Immature natural killer cell (primary cell): Measurements from ENCODE around the gene PLCB2. TPM values are rescaled to one million over a fixed set of nuclear protein-coding genes. Genes with fewer than 3 reads are reported as not detected.

Source experiments
- DNase-seq, 3 donors: peaks; one replicate each; pipeline ENCODE4 v3.0.0; 2022; ENCODE audit warnings: mixed read lengths in 1 of 3
- H3K27ac Mint-ChIP-seq, 6 donors: one replicate each; pipeline ENCODE4 v1.8.0; 2020; ENCODE audit warnings: mixed read lengths in 6 of 6, mild to moderate bottlenecking in 5 of 6, inconsistent platforms in 4 of 6, moderate library complexity in 3 of 6
- H3K27me3 Mint-ChIP-seq, 3 donors: one replicate each; pipeline ENCODE4 v1.8.0; 2020 to 2021; ENCODE audit warnings: low read depth in 3 of 3, mild to moderate bottlenecking in 3 of 3, mixed read lengths in 3 of 3, moderate library complexity in 3 of 3, inconsistent platforms in 1 of 3
- H3K36me3 Mint-ChIP-seq, 3 donors: one replicate each; pipeline ENCODE4 v1.8.0; 2020; ENCODE audit warnings: mixed read lengths in 3 of 3, inconsistent platforms in 2 of 3, mild to moderate bottlenecking in 2 of 3
- H3K4me1 Mint-ChIP-seq, 2 donors: one replicate each; pipeline ENCODE4 v1.8.0; 2020; ENCODE audit warnings: inconsistent platforms in 2 of 2, mild to moderate bottlenecking in 2 of 2, mixed read lengths in 2 of 2, moderate library complexity in 1 of 2
- H3K4me3 Mint-ChIP-seq, 5 donors: one replicate each; pipeline ENCODE4 v1.8.0; 2020; ENCODE audit warnings: mild to moderate bottlenecking in 5 of 5, mixed read lengths in 5 of 5, inconsistent platforms in 3 of 5, moderate library complexity in 3 of 5
- H3K9me3 Mint-ChIP-seq, 6 donors: one replicate each; pipeline ENCODE4 v1.8.0; 2020; ENCODE audit warnings: mild to moderate bottlenecking in 6 of 6, mixed read lengths in 6 of 6, inconsistent platforms in 4 of 6, moderate library complexity in 3 of 6
- polyA plus RNA-seq, 3 donors: library from polyadenylated mRNA; unstranded; fragments of 300-500 nt; fragmentation: Illumina TruSeq; gene quantifications; one replicate each; pipeline ENCODE4 v1.2.3, GENCODE V29; 2021

Gene PLCB2
- polyA plus RNA-seq, 3 donors from 2014 or later, result 18.0 to 57.0 (median 24.2) TPM

GRCh38 chr15:40244961-40245523, 62.7 kb downstream of the PLCB2 start:
- Mint-ChIP-seq H3K27ac (no peak overlapping the region), H3K4me1 (no peaks in the 10 kb centered on the region), H3K9me3 (no peaks in the 10 kb centered on the region), H3K27me3 (peaks cover 3 to 4% (median 3%) of the 10 kb centered on the region in 3 donors), H3K36me3 (no peaks in the 10 kb centered on the region), H3K4me3 (no peak overlapping the region)
- no peak for DNase-seq

- peaks cover 5 to 10% (median 6%) of the 10 kb centered on the region in 3 donors for H3K27me3 Mint-ChIP-seq
- no peak overlapping the region for H3K27ac Mint-ChIP-seq
- no peaks in the 10 kb centered on the region for H3K9me3 Mint-ChIP-seq
- DNase-seq, result no peak
- peaks cover 0 to 2% of the 10 kb centered on the region in 2 donors for H3K4me1 Mint-ChIP-seq
- no peaks in the 10 kb centered on the region for H3K36me3 Mint-ChIP-seq
- no peak overlapping the region for H3K4me3 Mint-ChIP-seq
Measured at GRCh38 chr15:40243126-40243810, 64.5 kb downstream of the PLCB2 start.

- Mint-ChIP-seq H3K36me3 (no peaks in the 10 kb centered on the region), H3K4me3 (no peak overlapping the region), H3K27me3 (peaks cover 5 to 12% (median 6%) of the 10 kb centered on the region in 3 donors)
Measured at GRCh38 chr15:40242601-40243000, 65.1 kb downstream of the PLCB2 start.

GRCh38 chr15:40242213-40242599, 65.5 kb downstream of the PLCB2 start:
- DNase-seq, result no peak
- H3K9me3 Mint-ChIP-seq, result no peaks in the 10 kb centered on the region
- peaks cover 5 to 12% (median 6%) of the 10 kb centered on the region in 3 donors for H3K27me3 Mint-ChIP-seq
- no peak overlapping the region for H3K4me3 Mint-ChIP-seq
- H3K4me1 Mint-ChIP-seq, result peaks cover 4 to 5% of the 10 kb centered on the region in 2 donors
- H3K36me3 Mint-ChIP-seq, result no peaks in the 10 kb centered on the region
- H3K27ac Mint-ChIP-seq, result no peak overlapping the region

More at GRCh38 chr15:40242601-40243000, 65.1 kb downstream of the PLCB2 start:
- no peaks in the 10 kb centered on the region for H3K9me3 Mint-ChIP-seq
- no peak for DNase-seq
- peaks cover 4 to 5% of the 10 kb centered on the region in 2 donors for H3K4me1 Mint-ChIP-seq
- no peak overlapping the region for H3K27ac Mint-ChIP-seq

GRCh38 chr15:40241269-40242212, 66.2 kb downstream of the PLCB2 start:
- Mint-ChIP-seq H3K4me3 (no peak overlapping the region), H3K9me3 (no peaks in the 10 kb centered on the region), H3K27ac (no peak overlapping the region), H3K36me3 (no peaks in the 10 kb centered on the region), H3K4me1 (peaks cover 4 to 5% of the 10 kb centered on the region in 2 donors), H3K27me3 (peaks cover 3 to 12% (median 6%) of the 10 kb centered on the region in 3 donors)
- no peak for DNase-seq

GRCh38 chr15:40240619-40241221, 67.0 kb downstream of the PLCB2 start:
- no peak overlapping the region for H3K4me3 Mint-ChIP-seq
- peaks cover 3 to 9% (median 5%) of the 10 kb centered on the region in 3 donors for H3K27me3 Mint-ChIP-seq
- H3K27ac Mint-ChIP-seq, result no peak overlapping the region
- H3K36me3 Mint-ChIP-seq, result no peaks in the 10 kb centered on the region
- H3K4me1 Mint-ChIP-seq, result peaks cover 4 to 5% of the 10 kb centered on the region in 2 donors
- no peak for DNase-seq
- H3K9me3 Mint-ChIP-seq, result no peaks in the 10 kb centered on the region

- Mint-ChIP-seq H3K4me3 (peak overlapping the region in 1 of 5 donors; percentile 42), H3K27ac (no peak overlapping the region), H3K9me3 (no peaks in the 10 kb centered on the region), H3K4me1 (peaks cover 4 to 5% of the 10 kb centered on the region in 2 donors), H3K36me3 (no peaks in the 10 kb centered on the region), H3K27me3 (peaks cover 4 to 9% (median 5%) of the 10 kb centered on the region in 3 donors)
- DNase-seq, result no peak
Measured at GRCh38 chr15:40239693-40240618, 67.8 kb downstream of the PLCB2 start.

GRCh38 chr15:40239404-40239692, 68.4 kb downstream of the PLCB2 start:
- Mint-ChIP-seq H3K4me3 (peak overlapping the region in 1 of 5 donors; percentile 46), H3K4me1 (peaks cover 4 to 5% of the 10 kb centered on the region in 2 donors), H3K36me3 (no peaks in the 10 kb centered on the region), H3K27me3 (peaks cover 4 to 9% (median 5%) of the 10 kb centered on the region in 3 donors), H3K9me3 (no peaks in the 10 kb centered on the region), H3K27ac (no peak overlapping the region)
- no peak for DNase-seq

GRCh38 chr15:40238532-40239403, 69.0 kb downstream of the PLCB2 start, which contains the start of gene PAK6:
TSS of gene PAK6 (plus strand) at chr15:40239063. CDS start at chr15:40264786, 25,723 bp downstream.
- no peaks in the 10 kb centered on the region for H3K36me3 Mint-ChIP-seq
- DNase-seq, result peak in 1 of 3 donors; percentile 31
- no peaks in the 10 kb centered on the region for H3K9me3 Mint-ChIP-seq
- peaks cover 4 to 9% (median 5%) of the 10 kb centered on the region in 3 donors for H3K27me3 Mint-ChIP-seq
- peaks cover 4 to 5% of the 10 kb centered on the region in 2 donors for H3K4me1 Mint-ChIP-seq
- peak within 1 kb of the TSS in 4 of 5 donors; percentile 38 to 46 (median 44) for H3K4me3 Mint-ChIP-seq
- H3K27ac Mint-ChIP-seq, result peak within 1 kb of the TSS in 1 of 6 donors; percentile 46
